Endodermal cell (in vitro differentiated cells): Measurements from ENCODE around the gene KDM5A. TPM values are rescaled to one million over a fixed set of nuclear protein-coding genes. Genes with fewer than 3 reads are reported as not detected.

Experiments
- DNase-seq: peaks from one replicate; pipeline ENCODE4 v3.0.0-alpha.2; 2017
- H3K27ac ChIP-seq: 2 replicates; pipeline ENCODE4 v1.5.1; 2013; ENCODE audit warnings: mild to moderate bottlenecking, low read depth, low read length, moderate library complexity
- H3K27me3 ChIP-seq: 2 replicates; pipeline ENCODE4 v1.6.1; 2013; ENCODE audit warnings: mild to moderate bottlenecking, low read length, moderate library complexity; ENCODE audit not compliant: insufficient read depth, control insufficient read depth, poor library complexity, severe bottlenecking
- H3K36me3 ChIP-seq: 2 replicates; pipeline ENCODE4 v1.7.0; 2013; ENCODE audit warnings: mild to moderate bottlenecking, low read length, moderate library complexity; ENCODE audit not compliant: control insufficient read depth, insufficient read depth
- H3K4me1 ChIP-seq: one replicate; pipeline ENCODE4 v1.7.0; 2013; ENCODE audit warnings: low read length; ENCODE audit not compliant: control insufficient read depth, insufficient read depth
- H3K4me3 ChIP-seq: 2 replicates; pipeline ENCODE4 v1.5.1; 2013; ENCODE audit warnings: mild to moderate bottlenecking, low read length, moderate library complexity
- H3K9ac ChIP-seq: 2 replicates; pipeline ENCODE4 v1.6.1; 2013; ENCODE audit warnings: mild to moderate bottlenecking, low read length, moderate library complexity; ENCODE audit not compliant: poor library complexity, severe bottlenecking; ENCODE audit errors: extremely low read depth
- H3K9me3 ChIP-seq: 2 replicates; pipeline ENCODE4 v1.6.1; 2013; ENCODE audit warnings: mild to moderate bottlenecking, low read length, moderate library complexity; ENCODE audit not compliant: control insufficient read depth
- H3K27ac Mint-ChIP-seq: 2 replicates; pipeline ENCODE4 v1.8.0; 2020; ENCODE audit warnings: mixed read lengths
- H3K27me3 Mint-ChIP-seq: 2 replicates; pipeline ENCODE4 v1.8.0; 2021; ENCODE audit warnings: mild to moderate bottlenecking, mixed read lengths; ENCODE audit not compliant: insufficient read depth
- H3K36me3 Mint-ChIP-seq: 2 replicates; pipeline ENCODE4 v1.8.0; 2020; ENCODE audit warnings: low read depth, mixed read lengths
- H3K4me1 Mint-ChIP-seq: 2 replicates; pipeline ENCODE4 v1.8.0; 2020; ENCODE audit warnings: mixed read lengths
- H3K4me3 Mint-ChIP-seq: 2 replicates; pipeline ENCODE4 v1.8.0; 2020; ENCODE audit warnings: mild to moderate bottlenecking, moderate library complexity, mixed read lengths
- H3K9me3 Mint-ChIP-seq: 2 replicates; pipeline ENCODE4 v1.8.0; 2020; ENCODE audit warnings: mild to moderate bottlenecking, mixed read lengths
- CTCF ChIP-seq: fragments of 200-600 bp; sonication (generic); conservative IDR thresholded peaks from 2 replicates; pipeline ENCODE4 v1.5.0; 2021; ENCODE audit warnings: antibody characterized with exemption, mild to moderate bottlenecking
- WGBS, 2 experiments: methylation state at CpG; one replicate each; pipeline versions ENCODE4 v1.1.5 to v1.1.7; 2013; ENCODE audit warnings: missing lambda C conversion rate in 2 of 2, mixed read lengths in 1 of 2; ENCODE audit not compliant: insufficient coverage in 1 of 2, insufficient read length in 1 of 2; 5-methylcytosine and 5-hydroxymethylcytosine counted together
- total RNA-seq, 2 donors: library from RNA; stranded (reverse); fragmentation: NEBNext Ultra II Directional in 1 of 2; extraction: Animal tissue kit (Norgen Biotek cat#: 25700) in 1 of 2; gene quantifications; 2 replicates in 1 of 2; 3 replicates in 1 of 2; pipeline ENCODE4 v1.2.1, GENCODE V29; 2021

KDM5A gene
- total RNA-seq, 2 donors from 2014 or later: 59.9 to 157 TPM

GRCh38 chr12:295132-295531 lies 94.0 kb downstream of the KDM5A start:
- Mint-ChIP-seq H3K4me1 (no peaks in the 10 kb centered on the region), H3K36me3 (peaks cover 88% of the 10 kb centered on the region), H3K27me3 (no peaks in the 10 kb centered on the region), H3K27ac (peak overlapping the region; percentile 37), H3K4me3 (no peak overlapping the region), H3K9me3 (peaks cover 15% of the 10 kb centered on the region)
- H3K4me3 ChIP-seq: no peak overlapping the region
- no peak for DNase-seq
- H3K9me3 ChIP-seq: no peaks in the 10 kb centered on the region
- H3K4me1 ChIP-seq: no peaks in the 10 kb centered on the region
- TF ChIP-seq CTCF: no peak
- H3K9ac ChIP-seq: no peak overlapping the region
- H3K27me3 ChIP-seq: no peaks in the 10 kb centered on the region
- no peak overlapping the region for H3K27ac ChIP-seq
- peaks cover 65% of the 10 kb centered on the region for H3K36me3 ChIP-seq
- 100% methylated on average over 1 of the region's 1 CpG; no CpG with 5 or more reads in 1 of the 2 experiments for WGBS, 2 experiments

GRCh38 chr12:293199-293598 lies 95.9 kb downstream of the KDM5A start:
- H3K9me3 ChIP-seq: peaks cover 7% of the 10 kb centered on the region
- Mint-ChIP-seq H3K9me3 (no peaks in the 10 kb centered on the region), H3K4me1 (no peaks in the 10 kb centered on the region), H3K36me3 (peaks cover 83% of the 10 kb centered on the region), H3K27me3 (no peaks in the 10 kb centered on the region), H3K4me3 (no peak overlapping the region), H3K27ac (no peak overlapping the region)
- no peak overlapping the region for H3K4me3 ChIP-seq
- no peaks in the 10 kb centered on the region for H3K27me3 ChIP-seq
- H3K4me1 ChIP-seq: no peaks in the 10 kb centered on the region
- DNase-seq: no peak
- no peak overlapping the region for H3K9ac ChIP-seq
- H3K36me3 ChIP-seq: peaks cover 75% of the 10 kb centered on the region
- H3K27ac ChIP-seq: no peak overlapping the region
- no peak for TF ChIP-seq CTCF
- WGBS, 2 experiments: 92 to 98% methylated on average over 5 of the region's 5 CpGs

- 92 to 100% methylated on average over 1 of the region's 1 CpG for WGBS, 2 experiments
- Mint-ChIP-seq H3K4me3 (no peak overlapping the region), H3K27me3 (no peaks in the 10 kb centered on the region)
Observed at GRCh38 chr12:292186-292585, 96.9 kb downstream of the KDM5A start.

More at GRCh38 chr12:292186-292585, 96.9 kb downstream of the KDM5A start:
- DNase-seq: no peak
- Histone ChIP-seq H3K27me3 (no peaks in the 10 kb centered on the region), H3K36me3 (peaks cover 79% of the 10 kb centered on the region), H3K27ac (no peak overlapping the region), H3K9ac (no peak overlapping the region), H3K9me3 (peaks cover 7% of the 10 kb centered on the region), H3K4me1 (no peaks in the 10 kb centered on the region), H3K4me3 (no peak overlapping the region)
- no peak overlapping the region for H3K27ac Mint-ChIP-seq
- H3K36me3 Mint-ChIP-seq: peaks cover 86% of the 10 kb centered on the region
- TF ChIP-seq CTCF: no peak
- no peaks in the 10 kb centered on the region for H3K4me1 Mint-ChIP-seq
- H3K9me3 Mint-ChIP-seq: no peaks in the 10 kb centered on the region
